Colonic mucosa (tissue), 4 donors: ENCODE measurements around the gene GEN1. TPM values are rescaled to one million over a fixed set of nuclear protein-coding genes. Genes with fewer than 3 reads are reported as not detected.

Experiments used
- DNase-seq: peaks from one replicate; pipeline ENCODE4 v3.0.0-alpha.2; 2020
- H3K27ac ChIP-seq: fragments of 200-600 bp; one replicate; pipeline ENCODE4 v1.8.0; 2021
- H3K27me3 ChIP-seq: fragments of 200-600 bp; one replicate; pipeline ENCODE4 v1.8.0; 2021
- H3K36me3 ChIP-seq: fragments of 200-600 bp; one replicate; pipeline ENCODE4 v1.8.0; 2021
- H3K4me1 ChIP-seq: fragments of 200-600 bp; one replicate; pipeline ENCODE4 v1.8.0; 2021; ENCODE audit warnings: mild to moderate bottlenecking
- H3K4me3 ChIP-seq: fragments of 200-600 bp; one replicate; pipeline ENCODE4 v1.8.0; 2021
- H3K9ac ChIP-seq, 2 donors: one replicate each; pipeline ENCODE4 v1.7.0; 2013; ENCODE audit warnings: control low read depth in 2 of 2, low read depth in 2 of 2, low read length in 2 of 2
- H3K9me3 ChIP-seq: fragments of 200-600 bp; one replicate; pipeline ENCODE4 v1.8.0; 2021
- intact Hi-C: fragments of 100-400 bp; cut with DNase I; formaldehyde crosslinking; loops from one replicate; pipeline ENCODE4 v1.14.1; 2022
- total RNA-seq, 2 donors: library from RNA; stranded (reverse); fragmentation: NEBNext Ultra II Directional in 1 of 2; extraction: Animal tissue kit (Norgen Biotek cat#: 25700) in 1 of 2; gene quantifications; one replicate each; pipeline ENCODE4 v1.2.1, GENCODE V29; 2021
- TF ChIP-seq, protein P1 (sequence below): fragments of 200-600 bp; IDR thresholded peaks from one replicate; pipeline ENCODE4 v1.8.0; 2022; ENCODE audit warnings: antibody characterized with exemption, mild to moderate bottlenecking
- donor health status: healthy.
- donor health status: DM: no; HTN: no; CAD: no.
- donor health status: DM: no; HTN: no; CAD: no.

The GEN1 gene
- total RNA-seq, 2 donors from 2014 or later, result 13.1 to 30.0 TPM

DNA sequence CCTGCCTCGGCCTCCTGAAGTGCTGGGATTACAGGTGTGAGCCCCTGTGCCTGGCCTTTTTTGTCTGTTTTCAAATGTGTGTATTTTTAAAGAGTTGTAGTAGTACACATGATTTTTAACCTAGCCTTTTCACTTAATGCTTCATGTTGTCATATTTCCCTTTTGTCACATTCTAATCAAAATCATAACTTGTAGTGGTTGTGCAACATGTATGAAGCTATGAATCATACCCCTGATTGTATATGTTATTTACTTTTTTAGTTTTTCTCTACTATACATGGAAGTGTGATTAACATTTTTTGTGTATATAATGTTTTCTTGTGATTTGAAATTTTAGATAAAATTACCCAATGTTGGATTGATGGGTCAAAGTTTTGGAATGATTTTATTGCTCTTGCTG is 8.5 kb downstream of the GEN1 start:
- intact Hi-C loops, result no loop called here
- Histone ChIP-seq H3K27me3 (no peaks in the 10 kb centered on the region), H3K9me3 (no peaks in the 10 kb centered on the region), H3K36me3 (no peaks in the 10 kb centered on the region), H3K9ac (no peak overlapping the region), H3K4me1 (no peaks in the 10 kb centered on the region), H3K27ac (no peak overlapping the region), H3K4me3 (no peak overlapping the region)
- TF ChIP-seq, protein P1, sequence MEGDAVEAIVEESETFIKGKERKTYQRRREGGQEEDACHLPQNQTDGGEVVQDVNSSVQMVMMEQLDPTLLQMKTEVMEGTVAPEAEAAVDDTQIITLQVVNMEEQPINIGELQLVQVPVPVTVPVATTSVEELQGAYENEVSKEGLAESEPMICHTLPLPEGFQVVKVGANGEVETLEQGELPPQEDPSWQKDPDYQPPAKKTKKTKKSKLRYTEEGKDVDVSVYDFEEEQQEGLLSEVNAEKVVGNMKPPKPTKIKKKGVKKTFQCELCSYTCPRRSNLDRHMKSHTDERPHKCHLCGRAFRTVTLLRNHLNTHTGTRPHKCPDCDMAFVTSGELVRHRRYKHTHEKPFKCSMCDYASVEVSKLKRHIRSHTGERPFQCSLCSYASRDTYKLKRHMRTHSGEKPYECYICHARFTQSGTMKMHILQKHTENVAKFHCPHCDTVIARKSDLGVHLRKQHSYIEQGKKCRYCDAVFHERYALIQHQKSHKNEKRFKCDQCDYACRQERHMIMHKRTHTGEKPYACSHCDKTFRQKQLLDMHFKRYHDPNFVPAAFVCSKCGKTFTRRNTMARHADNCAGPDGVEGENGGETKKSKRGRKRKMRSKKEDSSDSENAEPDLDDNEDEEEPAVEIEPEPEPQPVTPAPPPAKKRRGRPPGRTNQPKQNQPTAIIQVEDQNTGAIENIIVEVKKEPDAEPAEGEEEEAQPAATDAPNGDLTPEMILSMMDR, result no peak
- DNase-seq, result no peak

DNA sequence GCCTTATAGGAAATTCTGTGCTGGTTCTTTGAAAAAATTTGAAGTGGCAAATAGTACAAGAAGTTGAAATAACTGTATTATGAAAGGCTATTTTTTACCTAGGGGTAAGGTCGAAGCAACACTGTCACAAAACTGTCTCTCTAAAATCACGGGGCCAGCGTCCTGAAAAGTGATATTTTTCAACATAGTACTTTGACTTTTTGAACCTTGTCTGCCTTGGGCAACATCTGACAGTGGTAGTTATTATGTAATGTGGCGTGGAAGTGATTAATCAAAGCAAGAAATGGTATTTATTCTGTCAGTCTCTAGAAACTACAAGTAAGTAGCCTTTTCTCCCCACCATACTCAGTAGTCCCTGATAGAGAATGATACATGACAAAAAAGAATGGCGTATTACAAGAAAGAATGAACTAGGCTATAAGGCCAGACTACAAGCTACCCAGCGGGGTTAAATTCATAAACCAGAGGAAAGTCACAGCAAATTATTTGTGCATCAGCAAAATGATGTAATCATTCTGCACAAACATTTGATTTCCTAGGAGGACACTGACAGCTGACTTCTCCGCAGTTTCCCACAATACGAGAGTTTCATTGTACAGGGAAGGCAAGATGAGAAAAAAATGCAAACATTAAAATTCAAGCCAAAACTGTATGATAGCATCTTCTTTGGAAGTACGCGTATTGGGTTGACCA is 9.8 kb downstream of the GEN1 start:
- intact Hi-C loops, result no loop called here
- no peak overlapping the region for H3K27ac ChIP-seq
- no peaks in the 10 kb centered on the region for H3K9me3 ChIP-seq
- no peak overlapping the region for H3K4me3 ChIP-seq
- H3K4me1 ChIP-seq, result no peaks in the 10 kb centered on the region
- no peaks in the 10 kb centered on the region for H3K27me3 ChIP-seq
- no peak for DNase-seq
- TF ChIP-seq, protein P1, result no peak
- no peak overlapping the region for H3K9ac ChIP-seq
- no peaks in the 10 kb centered on the region for H3K36me3 ChIP-seq

DNA sequence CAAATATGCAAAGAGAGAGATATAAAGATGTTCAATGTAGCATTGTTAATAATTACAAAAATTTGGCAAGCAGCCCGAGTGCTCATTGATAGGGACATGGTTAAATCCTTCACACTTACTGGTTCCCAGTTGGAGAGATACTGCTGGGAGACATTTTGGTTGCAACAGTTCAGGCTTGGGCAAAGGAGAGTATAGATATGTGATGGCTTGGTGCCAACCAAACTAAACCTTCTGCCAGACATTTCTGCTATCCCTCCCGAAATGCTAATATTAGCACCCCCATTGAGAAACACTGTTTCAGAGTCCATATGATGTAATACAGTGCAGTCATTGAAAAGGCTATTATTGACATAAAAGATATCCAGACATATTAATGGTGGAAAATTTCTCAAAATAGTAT is 11.5 kb downstream of the GEN1 start:
- Histone ChIP-seq H3K4me1 (no peaks in the 10 kb centered on the region), H3K36me3 (no peaks in the 10 kb centered on the region), H3K4me3 (no peak overlapping the region), H3K27me3 (no peaks in the 10 kb centered on the region), H3K9me3 (no peaks in the 10 kb centered on the region), H3K27ac (no peak overlapping the region), H3K9ac (no peak overlapping the region)
- TF ChIP-seq, protein P1, result no peak
- DNase-seq, result no peak
- intact Hi-C loops, result no loop called here

DNA sequence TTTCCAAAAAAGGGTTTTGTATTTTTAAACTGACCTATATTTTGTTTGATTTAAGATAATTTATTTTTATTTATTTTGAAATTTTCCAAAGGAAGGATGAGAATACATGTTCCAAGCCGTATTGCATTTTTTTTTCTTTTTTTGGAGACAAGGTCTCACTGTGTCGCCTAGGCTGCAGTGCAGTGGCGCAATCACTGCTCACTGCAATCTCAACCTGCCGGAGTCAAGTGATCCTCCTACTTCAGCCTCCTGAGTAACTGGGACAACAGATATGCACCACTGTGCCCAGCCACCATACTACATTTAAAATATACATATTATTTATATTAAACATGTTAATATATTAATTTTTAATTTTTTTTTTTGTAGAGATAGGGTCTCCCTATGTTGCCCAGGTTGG is 15.0 kb downstream of the GEN1 start:
- no peak overlapping the region for H3K27ac ChIP-seq
- H3K9me3 ChIP-seq, result no peaks in the 10 kb centered on the region
- no peak overlapping the region for H3K4me3 ChIP-seq
- H3K4me1 ChIP-seq, result no peaks in the 10 kb centered on the region
- intact Hi-C loops, result no loop called here
- no peaks in the 10 kb centered on the region for H3K27me3 ChIP-seq
- TF ChIP-seq, protein P1, result no peak
- DNase-seq, result no peak
- H3K9ac ChIP-seq, result no peak overlapping the region
- H3K36me3 ChIP-seq, result no peaks in the 10 kb centered on the region

DNA sequence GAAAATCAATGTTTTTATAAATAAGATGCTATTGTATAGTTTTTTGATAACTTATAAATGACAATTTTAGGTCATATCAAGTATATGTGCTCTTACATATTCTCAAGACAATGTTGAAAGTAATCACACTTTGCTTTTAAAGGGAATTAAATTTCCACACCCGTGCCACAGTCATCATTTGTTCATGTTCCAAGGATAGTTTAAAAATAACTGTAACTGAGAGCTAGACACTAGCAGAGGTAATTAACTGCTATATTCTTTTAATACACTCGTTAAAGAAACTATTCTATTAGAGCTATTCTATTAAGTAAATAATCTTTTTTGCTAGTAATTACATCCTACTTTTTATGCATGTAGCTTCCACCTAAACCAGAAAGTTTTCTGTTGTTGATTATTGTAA is 18.0 kb downstream of the GEN1 start:
- no peak for DNase-seq
- no peak overlapping the region for H3K27ac ChIP-seq
- no peaks in the 10 kb centered on the region for H3K9me3 ChIP-seq
- H3K4me1 ChIP-seq, result no peaks in the 10 kb centered on the region
- H3K36me3 ChIP-seq, result no peaks in the 10 kb centered on the region
- H3K4me3 ChIP-seq, result no peak overlapping the region
- no peaks in the 10 kb centered on the region for H3K27me3 ChIP-seq
- intact Hi-C loops, result no loop called here
- no peak overlapping the region for H3K9ac ChIP-seq
- TF ChIP-seq, protein P1, result no peak
